ENCODE results near the gene GIT1. TPM values are rescaled to one million over a fixed set of nuclear protein-coding genes. Genes with fewer than 3 reads are reported as not detected.

GIT1 gene
- total and polyA plus RNA-seq, 2 of the 13 experiments (the other 11 are each of a cell fraction or from before 2014, with no cell fraction given) = 14.2 to 30.8 TPM

GRCh38 chr17:29579866-29580771 lies 9.3 kb downstream of the GIT1 start (continued):
- TF ChIP-seq HMGXB4 (CRISPR knock-in tag; IDR thresholded peaks at IDR 0.05; ENCODE audit: borderline replicate concordance in 1 of 2, low read depth in 1 of 2) = peak; percentile 54 to 88
- no peak for TF ChIP-seq SETDB1 (CRISPR knock-in tag; IDR thresholded peaks at IDR 0.05; ENCODE audit: borderline replicate concordance)
- TF ChIP-seq TFDP2 (CRISPR knock-in tag; IDR thresholded peaks at IDR 0.05) = no peak
- TF ChIP-seq MEIS2 (CRISPR knock-in tag; IDR thresholded peaks at IDR 0.05) = 0 out of 2 replicates have a peak, but pooled peaks have one; percentile 47

- DNase-seq (ENCODE audit: low spot score) (no peak), ATAC-seq (no peak), FAIRE-seq (no peak)
- intact Hi-C loops (cut with micrococcal nuclease; ENCODE audit: unreplicated experiment) (no loop called here), in situ Hi-C loops (cut with HindIII; ENCODE audit: extremely low pct_ligation_motif_present, low pct_unique_long_range_greater_than_20kb) (no loop called here)
- Histone ChIP-seq H3K4me1 (ENCODE audit: insufficient read depth, low read length) (peaks cover 21% of the 10 kb centered on the region), H2AFZ (ENCODE audit: low read length) (no peak overlapping the region), H3K27me3 (ENCODE audit: control insufficient read depth in 1 of 2, insufficient read depth in 2 of 2, low read length in 2 of 2) (no peaks in the 10 kb centered on the region), H3K79me2 (ENCODE audit: insufficient read depth, low read length) (no peaks in the 10 kb centered on the region), H3K36me3 (replicated peaks in 1 of 2; ENCODE audit: control insufficient read depth in 1 of 2, insufficient read depth in 2 of 2, low read length in 2 of 2) (peaks cover 6 to 20% of the 10 kb centered on the region in 2 experiments; a peak in 4 of 5 replicates), H3K27ac (ENCODE audit: extremely low read length, insufficient read depth, low read length) (no peak overlapping the region), H3K9ac (ENCODE audit: insufficient read depth, low read depth, low read length) (no peak overlapping the region), H3K4me3 (replicated peaks in 1 of 3; ENCODE audit: insufficient read depth in 1 of 3, low read depth in 2 of 3, low read length in 3 of 3) (no peak overlapping the region), H4K20me1 (ENCODE audit: insufficient read depth, low read length) (no peaks in the 10 kb centered on the region; the same call in 1 of the 2 replicates), H3K4me2 (ENCODE audit: low read depth, low read length) (no peak overlapping the region), H3K9me3 (ENCODE audit: low read length) (no peaks in the 10 kb centered on the region)
- ChIA-PET CTCF (ENCODE audit: low intra/inter-chr PET ratio, low total read pairs) (interaction anchor here (0.6 to 3.1 kb wide), 3 partner anchors 13 to 35 kb away, joined by 3 to 39 read pairs (median 13); partner anchors contain the start of gene ANKRD13B), POLR2A (no interaction called here)
- no TSS peak for BruUV-seq (replicated peaks)
- WGBS (ENCODE audit: low lambda C conversion rate) = 92% methylated on average over 5 of the region's 14 CpGs
- TF ChIP-seq CENPT (CRISPR knock-in tag; IDR thresholded peaks at IDR 0.05; ENCODE audit: low read depth) (no peak), ZFX (CRISPR knock-in tag; IDR thresholded peaks at IDR 0.05; ENCODE audit: low read depth) (no peak), HMGXB4 (CRISPR knock-in tag; IDR thresholded peaks at IDR 0.05; ENCODE audit: borderline replicate concordance in 1 of 2, low read depth in 1 of 2) (no peak), HMGXB3 (CRISPR knock-in tag; IDR thresholded peaks at IDR 0.05; ENCODE audit: borderline replicate concordance) (no peak), ZNF34 (CRISPR knock-in tag; IDR thresholded peaks at IDR 0.05; ENCODE audit: borderline replicate concordance) (no peak)
Observed at GRCh38 chr17:29578626-29579485, 10.6 kb downstream of the GIT1 start.
